Colonic mucosa (tissue), 4 donors: Measurements from ENCODE around the gene KIF6. TPM values are rescaled to one million over a fixed set of nuclear protein-coding genes. Genes with fewer than 3 reads are reported as not detected.

Source experiments
- DNase-seq: peaks from one replicate; pipeline ENCODE4 v3.0.0-alpha.2; 2020
- H3K27ac ChIP-seq: fragments of 200-600 bp; one replicate; pipeline ENCODE4 v1.8.0; 2021
- H3K27me3 ChIP-seq: fragments of 200-600 bp; one replicate; pipeline ENCODE4 v1.8.0; 2021
- H3K36me3 ChIP-seq: fragments of 200-600 bp; one replicate; pipeline ENCODE4 v1.8.0; 2021
- H3K4me1 ChIP-seq: fragments of 200-600 bp; one replicate; pipeline ENCODE4 v1.8.0; 2021; ENCODE audit warnings: mild to moderate bottlenecking
- H3K4me3 ChIP-seq: fragments of 200-600 bp; one replicate; pipeline ENCODE4 v1.8.0; 2021
- H3K9ac ChIP-seq, 2 donors: one replicate each; pipeline ENCODE4 v1.7.0; 2013; ENCODE audit warnings: control low read depth in 2 of 2, low read depth in 2 of 2, low read length in 2 of 2
- H3K9me3 ChIP-seq: fragments of 200-600 bp; one replicate; pipeline ENCODE4 v1.8.0; 2021
- CTCF ChIP-seq: fragments of 200-600 bp; IDR thresholded peaks from one replicate; pipeline ENCODE4 v1.8.0; 2022; ENCODE audit warnings: antibody characterized with exemption, mild to moderate bottlenecking
- intact Hi-C: fragments of 100-400 bp; cut with DNase I; formaldehyde crosslinking; loops from one replicate; pipeline ENCODE4 v1.14.1; 2022
- total RNA-seq, 2 donors: library from RNA; stranded (reverse); fragmentation: NEBNext Ultra II Directional in 1 of 2; extraction: Animal tissue kit (Norgen Biotek cat#: 25700) in 1 of 2; gene quantifications; one replicate each; pipeline ENCODE4 v1.2.1, GENCODE V29; 2021
- donor health status: healthy.
- donor health status: DM: no; HTN: no; CAD: no.
- donor health status: DM: no; HTN: no; CAD: no.

Gene KIF6
- total RNA-seq, 2 donors from 2014 or later: 0.08 to 0.17 TPM

GRCh38 chr6:39765508-39766065, 40.4 kb upstream of the KIF6 start:
- Histone ChIP-seq H3K27me3 (no peaks in the 10 kb centered on the region), H3K4me1 (no peaks in the 10 kb centered on the region), H3K4me3 (no peak overlapping the region), H3K9ac (no peak overlapping the region), H3K27ac (no peak overlapping the region), H3K9me3 (no peaks in the 10 kb centered on the region), H3K36me3 (no peaks in the 10 kb centered on the region)
- DNase-seq: no peak
- intact Hi-C loops: no loop called here
- TF ChIP-seq CTCF: no peak

DNA sequence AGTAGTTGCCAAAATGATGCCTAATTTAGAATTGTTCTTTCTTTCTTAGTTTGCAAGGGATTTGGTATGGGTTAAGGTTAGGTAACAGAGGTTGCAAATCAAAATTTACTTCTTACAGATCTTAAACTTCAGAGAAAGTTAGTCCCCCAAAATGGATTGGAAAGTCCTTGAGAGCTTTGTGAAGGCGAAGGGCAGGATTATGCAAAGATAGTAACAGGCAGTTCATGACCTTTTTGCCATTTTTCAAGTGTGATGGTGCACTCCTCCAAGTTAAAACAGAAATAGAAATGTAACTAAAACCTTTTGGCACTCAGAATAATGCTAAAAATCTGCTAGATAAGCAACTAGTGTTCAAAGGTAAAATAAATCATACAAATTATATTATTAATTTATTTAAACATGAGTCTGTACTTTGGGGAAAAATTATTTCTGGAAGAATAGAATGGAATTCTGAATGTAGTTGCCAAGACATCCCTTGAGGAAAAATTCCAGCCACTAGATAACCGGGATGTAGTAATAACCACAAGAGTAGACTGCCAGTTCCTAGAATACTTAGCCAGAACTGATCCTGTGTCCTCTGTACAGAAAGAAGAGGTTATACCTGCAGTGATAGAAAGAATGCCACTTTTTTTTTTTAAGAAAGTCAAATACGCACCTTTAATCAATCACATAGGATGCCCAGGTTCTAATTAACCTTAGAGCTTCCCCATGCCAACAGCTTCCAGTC, 35.2 kb upstream of the KIF6 start:
- Histone ChIP-seq H3K4me1 (no peaks in the 10 kb centered on the region), H3K27me3 (no peaks in the 10 kb centered on the region), H3K9me3 (no peaks in the 10 kb centered on the region), H3K9ac (no peak overlapping the region), H3K36me3 (no peaks in the 10 kb centered on the region), H3K27ac (no peak overlapping the region), H3K4me3 (no peak overlapping the region)
- intact Hi-C loops: no loop called here
- TF ChIP-seq CTCF: no peak
- DNase-seq: no peak

DNA sequence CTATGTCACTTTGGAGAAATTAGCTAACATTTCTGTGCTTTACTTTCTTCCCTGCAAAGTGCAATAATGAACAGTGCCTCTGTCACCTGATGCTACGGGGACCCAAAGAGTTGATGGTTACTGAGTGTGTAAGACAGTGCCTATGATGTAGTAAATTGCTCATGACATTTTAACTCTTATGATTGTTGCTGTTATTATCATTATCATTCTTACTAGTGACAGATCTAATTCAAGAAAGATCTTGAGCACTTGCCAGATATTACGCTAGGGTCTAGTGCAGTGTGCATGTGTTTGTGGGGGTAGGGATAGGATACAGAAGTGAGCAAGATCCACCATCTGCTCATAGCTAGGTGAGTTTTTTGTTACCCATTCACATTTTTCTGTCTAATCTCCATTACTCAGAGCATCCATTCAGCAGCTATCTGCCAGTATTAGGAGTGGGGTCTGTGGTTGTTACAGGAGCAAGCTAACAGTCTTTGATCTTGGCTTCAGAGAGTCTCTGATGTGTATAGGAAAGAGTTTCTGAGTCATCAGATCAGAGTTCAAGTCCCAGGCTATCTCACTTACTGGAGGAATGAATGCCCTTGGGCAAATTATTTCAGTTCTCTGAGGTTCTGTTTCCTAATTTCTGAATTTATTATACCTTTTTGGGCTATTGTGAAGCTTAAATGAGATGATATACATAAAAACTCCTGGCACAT, 33.8 kb upstream of the KIF6 start:
- no peak for DNase-seq
- Histone ChIP-seq H3K36me3 (no peaks in the 10 kb centered on the region), H3K9ac (no peak overlapping the region), H3K9me3 (no peaks in the 10 kb centered on the region), H3K27ac (no peak overlapping the region), H3K27me3 (no peaks in the 10 kb centered on the region), H3K4me1 (no peaks in the 10 kb centered on the region), H3K4me3 (no peak overlapping the region)
- no peak for TF ChIP-seq CTCF
- intact Hi-C loops: no loop called here

- Histone ChIP-seq H3K4me3 (no peak overlapping the region), H3K4me1 (no peaks in the 10 kb centered on the region), H3K27me3 (no peaks in the 10 kb centered on the region), H3K9ac (no peak overlapping the region), H3K27ac (no peak overlapping the region), H3K36me3 (no peaks in the 10 kb centered on the region), H3K9me3 (no peaks in the 10 kb centered on the region)
- intact Hi-C loops: no loop called here
- no peak for TF ChIP-seq CTCF
- no peak for DNase-seq
Measured at GRCh38 chr6:39756582-39756981, 31.4 kb upstream of the KIF6 start.

DNA sequence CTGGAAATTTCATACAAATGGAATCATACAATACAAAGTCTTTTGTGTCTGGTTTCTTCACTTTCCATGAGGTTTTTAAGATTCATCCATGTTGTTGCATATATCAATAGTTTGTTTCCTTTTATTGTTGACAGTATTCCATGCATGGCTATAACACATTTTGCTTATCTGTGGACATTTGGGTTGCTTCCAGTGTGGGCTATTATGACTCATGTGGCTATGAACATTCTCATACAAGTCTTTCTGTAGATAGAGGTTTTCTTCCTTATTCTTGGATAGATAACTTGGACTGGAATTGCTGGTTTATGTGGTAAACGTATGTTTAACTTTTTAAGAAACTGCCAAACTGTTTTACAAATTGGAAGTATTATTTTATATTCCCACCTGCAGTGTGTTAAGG, 30.0 kb upstream of the KIF6 start:
- H3K36me3 ChIP-seq: no peaks in the 10 kb centered on the region
- no peak for DNase-seq
- no peak for TF ChIP-seq CTCF
- no peaks in the 10 kb centered on the region for H3K4me1 ChIP-seq
- H3K9ac ChIP-seq: no peak overlapping the region
- no peaks in the 10 kb centered on the region for H3K9me3 ChIP-seq
- no peaks in the 10 kb centered on the region for H3K27me3 ChIP-seq
- no peak overlapping the region for H3K27ac ChIP-seq
- intact Hi-C loops: no loop called here
- no peak overlapping the region for H3K4me3 ChIP-seq
